B cell (primary cell): Measurements from ENCODE around the gene ICAM1. TPM values are rescaled to one million over a fixed set of nuclear protein-coding genes. Genes with fewer than 3 reads are reported as not detected.
A peak's percentile ranks its signal among the peaks of the same experiment; 100 is the strongest.

ENCODE experiments used
- ATAC-seq: fragments of 200-7000 bp; cut with Tn5 transposase; one replicate; pipeline ENCODE4 v1.10.0; 2021; ENCODE audit warnings: low read depth, mild to moderate bottlenecking, moderate number of reproducible peaks, moderate library complexity
- CTCF ChIA-PET: fragments of 350-600 bp; sonication (Branson Sonifier 250); formaldehyde crosslinking; loops from one replicate; lab custom pipeline; 2021; ENCODE audit warnings: antibody characterized with exemption, inconsistent platforms; lab: Charles Lee
- POLR2A ChIA-PET: fragments of 350-600 bp; sonication (Branson Sonifier 250); formaldehyde crosslinking; loops from one replicate; lab custom pipeline; 2021; ENCODE audit warnings: antibody characterized with exemption; lab: Charles Lee
- DNase-seq: peaks from one replicate; pipeline ENCODE4 v3.0.0; 2013
- H2AFZ ChIP-seq: 2 replicates; pipeline ENCODE4 v1.6.1; 2012; ENCODE audit warnings: mild to moderate bottlenecking, low read depth, low read length; ENCODE audit not compliant: insufficient read depth, poor library complexity, severe bottlenecking
- H3K27ac ChIP-seq, 2 donors: 1 replicate in 1 of 2; 2 replicates in 1 of 2; pipeline ENCODE4 v1.5.1; 2012 to 2013; ENCODE audit warnings: low read length in 2 of 2, mild to moderate bottlenecking in 2 of 2, moderate library complexity in 1 of 2
- H3K27me3 ChIP-seq, 4 experiments: fragments of 200-600 bp in 1 of 4; sonication (generic) in 1 of 4; replicated peaks in 1 of 4; 1 replicate in 2 of 4; 2 replicates in 2 of 4; pipeline versions ENCODE4 v1.6.1 to v1.7.0; 2013 to 2016; ENCODE audit warnings: low read length in 3 of 4, mild to moderate bottlenecking in 2 of 4, mixed read lengths in 1 of 4, moderate library complexity in 1 of 4; ENCODE audit not compliant: insufficient read depth in 4 of 4, control insufficient read depth in 3 of 4; ENCODE audit errors: control extremely low read depth in 1 of 4
- H3K36me3 ChIP-seq, 2 experiments: replicated peaks in 1 of 2; 1 replicate in 1 of 2; 2 replicates in 1 of 2; pipeline versions ENCODE4 v1.6.1 to v1.7.1; 2013; ENCODE audit warnings: low read length in 1 of 2; ENCODE audit not compliant: insufficient read depth in 2 of 2, control insufficient read depth in 1 of 2; ENCODE audit errors: control extremely low read depth in 1 of 2, extremely low read depth in 1 of 2
- H3K4me1 ChIP-seq, 2 donors: fragments of 200-600 bp in 1 of 2; sonication (generic) in 1 of 2; 1 replicate in 1 of 2; 2 replicates in 1 of 2; pipeline versions ENCODE4 v1.5.1 to v1.6.1; 2013 to 2017; ENCODE audit warnings: low read length in 2 of 2; ENCODE audit not compliant: control insufficient read depth in 2 of 2, insufficient read depth in 2 of 2
- H3K4me2 ChIP-seq: replicated peaks from 2 replicates; pipeline ENCODE3; 2012; ENCODE audit warnings: mild to moderate bottlenecking, low read depth, low read length; ENCODE audit not compliant: poor library complexity, severe bottlenecking
- H3K4me3 ChIP-seq, 5 experiments: fragments of 200-600 bp in 1 of 5; sonication (generic) in 1 of 5; 1 replicate in 3 of 5; 2 replicates in 2 of 5; pipeline versions ENCODE4 v1.5.1 to v1.7.0; 2011 to 2016; ENCODE audit warnings: low read length in 4 of 5, mild to moderate bottlenecking in 4 of 5, low read depth in 2 of 5, control low read depth in 1 of 5, moderate library complexity in 1 of 5; ENCODE audit not compliant: insufficient read depth in 1 of 5; ENCODE audit errors: control extremely low read depth in 1 of 5, extremely low read depth in 1 of 5
- H3K79me2 ChIP-seq: fragments of 200-600 bp; sonication (generic); one replicate; pipeline ENCODE4 v1.6.0; 2016; ENCODE audit warnings: low read length; ENCODE audit not compliant: control insufficient read depth, insufficient read depth
- H3K9ac ChIP-seq: fragments of 200-600 bp; sonication (generic); 2 replicates; pipeline ENCODE4 v1.6.1; 2017; ENCODE audit warnings: mild to moderate bottlenecking, low read length, moderate library complexity
- H3K9me3 ChIP-seq, 3 donors: one replicate each; pipeline versions ENCODE4 v1.6.1 to v1.7.1; 2013; ENCODE audit warnings: low read length in 2 of 3; ENCODE audit not compliant: control insufficient read depth in 2 of 3, insufficient read depth in 1 of 3; ENCODE audit errors: control extremely low read depth in 1 of 3
- H4K20me1 ChIP-seq: 2 replicates; pipeline ENCODE4 v1.6.0; 2012; ENCODE audit warnings: mild to moderate bottlenecking, low read length; ENCODE audit not compliant: insufficient read depth, control insufficient read depth, poor library complexity, severe bottlenecking
- H3K27ac Mint-ChIP-seq: one replicate; pipeline ENCODE4 v1.8.0; 2021; ENCODE audit warnings: mixed read lengths
- H3K27me3 Mint-ChIP-seq: one replicate; pipeline ENCODE4 v1.8.0; 2021; ENCODE audit warnings: mixed read lengths
- H3K4me1 Mint-ChIP-seq: one replicate; pipeline ENCODE4 v1.8.0; 2021; ENCODE audit warnings: mixed read lengths
- H3K4me3 Mint-ChIP-seq: one replicate; pipeline ENCODE4 v1.8.0; 2021; ENCODE audit warnings: mixed read lengths
- H3K9me3 Mint-ChIP-seq: one replicate; pipeline ENCODE4 v1.8.0; 2022; ENCODE audit warnings: mixed read lengths; ENCODE audit not compliant: insufficient read depth
- EZH2 ChIP-seq: IDR thresholded peaks from 2 replicates; pipeline ENCODE4 v1.6.1; 2012; ENCODE audit warnings: borderline replicate concordance, low read depth, mild to moderate bottlenecking, moderate library complexity, low read length; ENCODE audit not compliant: insufficient read depth, poor library complexity, severe bottlenecking
- WGBS: methylation state at CpG from one replicate; pipeline ENCODE4 v1.1.5; 2013; ENCODE audit warnings: missing lambda C conversion rate; ENCODE audit not compliant: insufficient coverage; 5-methylcytosine and 5-hydroxymethylcytosine counted together
- intact Hi-C: fragments of 100-400 bp; cut with micrococcal nuclease; formaldehyde crosslinking; loops from one replicate; pipeline ENCODE4 v1.10.0; 2022
- polyA plus RNA-seq: library from polyadenylated mRNA; depleted of rRNA; stranded (reverse); fragments of >200 nt; gene quantifications from 2 replicates; pipeline ENCODE4 v1.2.3, GENCODE V29; 2012
- total RNA-seq, 2 donors: library from RNA; stranded (reverse); fragments of 120-200 nt in 1 of 2; gene quantifications; 1 replicate in 1 of 2; 2 replicates in 1 of 2; pipeline versions ENCODE4 v1.2.3 to v1.2.4, GENCODE V29; 2013 to 2022
- TF ChIP-seq, protein P1 (sequence below): fragments of 200-600 bp; IDR thresholded peaks from one replicate; pipeline ENCODE4 v1.8.0; 2022; ENCODE audit warnings: antibody characterized with exemption, mild to moderate bottlenecking

ICAM1 gene
- total and polyA plus RNA-seq, 2 donors (not counting 1 experiment from before 2014, with no cell fraction given) = 7.3 to 11.9 TPM

DNA sequence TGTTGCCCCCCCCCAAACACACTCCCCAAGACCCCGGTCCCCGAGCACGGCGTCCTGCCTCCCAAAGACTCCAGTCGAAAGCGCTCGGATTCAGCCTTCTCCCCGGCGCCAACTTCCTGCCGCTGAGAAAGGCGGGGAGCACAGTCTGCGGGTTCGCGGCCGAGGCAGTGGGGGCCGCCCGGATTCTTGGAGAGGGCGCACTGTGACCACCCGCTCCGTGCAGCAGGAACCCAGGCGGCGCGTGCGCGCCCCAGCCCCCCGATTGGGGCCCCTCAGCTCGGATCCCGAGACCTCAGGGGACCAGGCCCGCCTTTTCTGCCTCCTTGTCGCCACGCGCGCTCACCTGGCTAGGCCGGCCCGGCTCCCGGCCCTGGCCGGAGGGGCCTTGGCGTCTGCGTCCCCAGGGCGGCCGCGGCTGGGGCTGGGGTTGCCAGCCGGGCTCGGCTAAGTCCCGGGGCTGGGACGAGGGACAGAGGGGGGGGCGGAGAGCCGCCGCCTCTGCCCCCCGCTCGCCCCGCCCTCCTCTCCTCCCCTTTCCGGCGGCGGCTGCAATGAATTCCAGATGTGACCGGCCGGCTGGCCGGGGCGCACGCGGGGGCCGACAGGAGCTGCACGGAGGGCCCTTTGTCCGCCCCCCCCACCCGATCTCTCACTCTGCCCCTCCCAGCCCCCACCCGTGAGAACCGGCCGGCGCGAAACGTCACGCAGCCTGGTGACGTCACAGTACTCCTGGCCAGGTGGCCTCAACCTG, 39.9 kb upstream of the ICAM1 start, which contains the start of gene S1PR2:
Gene S1PR2, minus strand, starts transcription at position 471 of the 751 bp plus-strand sequence. CDS start 6,426 bp downstream, outside the sequence.
- ChIA-PET CTCF (interaction anchor here (1.3 to 13.7 kb wide), 3 partner anchors 12 to 28 kb away, joined by 4 to 236 read pairs (median 5); partner anchors contain the start of gene MRPL4), POLR2A (interaction anchor here (0.5 to 1.0 kb wide), 4 partner anchors 14 to 129 kb away, joined by 3 to 4 read pairs (median 4); no protein-coding TSS in a partner anchor)
- Mint-ChIP-seq H3K27ac (peak within 1 kb of the TSS; percentile 73), H3K9me3 (no peaks in the 10 kb centered on the region), H3K4me1 (peaks cover 45% of the 10 kb centered on the region), H3K27me3 (no peaks in the 10 kb centered on the region), H3K4me3 (peak within 1 kb of the TSS; percentile 83)
- DNase-seq (peak; percentile 93), ATAC-seq (peak; percentile 29)
- peak within 1 kb of the TSS; percentile 100 for H3K4me2 ChIP-seq
- H3K36me3 ChIP-seq = no peaks in the 10 kb centered on the region
- H3K4me3 ChIP-seq = peak within 1 kb of the TSS; percentile 11 to 97 (median 66)
- TF ChIP-seq EZH2 = no peak
- H4K20me1 ChIP-seq = no peaks in the 10 kb centered on the region
- H3K27me3 ChIP-seq = no peaks in the 10 kb centered on the region
- intact Hi-C loops = no loop called here
- peaks cover 28 to 57% of the 10 kb centered on the region in 2 donors for H3K4me1 ChIP-seq
- H3K9me3 ChIP-seq = no peaks in the 10 kb centered on the region
- under 1% methylated on average over 64 of the region's 73 CpGs for WGBS
- peaks cover 10% of the 10 kb centered on the region for H3K79me2 ChIP-seq
- peak within 1 kb of the TSS; percentile 94 for H3K9ac ChIP-seq
- H3K27ac ChIP-seq = peak within 1 kb of the TSS in 1 of 2 donors; percentile 81
- peak within 1 kb of the TSS; percentile 72 for H2AFZ ChIP-seq

DNA sequence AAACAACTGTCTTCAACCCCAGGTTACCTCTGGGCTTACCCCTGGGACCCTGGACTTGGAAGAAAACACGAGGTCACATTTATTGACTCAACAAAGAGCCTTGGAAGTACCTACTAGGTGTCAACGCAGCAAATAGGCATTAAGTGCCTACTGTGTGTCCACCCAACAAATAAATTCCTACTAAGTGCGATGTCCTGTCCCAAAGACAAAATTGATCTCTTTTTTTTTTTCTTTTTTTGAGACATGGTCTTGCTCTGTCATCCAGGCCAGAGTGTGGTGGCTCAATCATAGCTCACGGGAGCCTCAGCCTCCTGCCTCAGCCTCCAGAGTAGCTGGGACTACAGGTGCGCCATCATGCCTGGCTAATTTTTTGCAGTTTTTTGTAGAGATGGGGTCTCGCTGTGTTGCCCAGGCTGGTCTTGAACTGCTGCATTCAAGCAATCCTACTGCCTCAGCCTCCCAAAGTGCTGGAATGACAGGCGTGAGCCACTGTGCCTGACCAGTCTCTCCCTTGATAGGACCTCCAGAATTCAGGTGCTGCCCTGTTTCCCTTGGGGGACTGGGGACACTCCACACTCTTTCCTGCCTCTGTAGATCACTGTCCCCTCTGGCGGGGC, 39.2 kb upstream of the ICAM1 start:
- Histone ChIP-seq H3K4me1 (peaks cover 33 to 64% of the 10 kb centered on the region in 2 donors), H3K9me3 (no peaks in the 10 kb centered on the region), H3K79me2 (peaks cover 10% of the 10 kb centered on the region), H3K4me2 (peak overlapping the region; percentile 100), H4K20me1 (no peaks in the 10 kb centered on the region), H3K27ac (no peak overlapping the region), H3K4me3 (peak overlapping the region in 2 of 5 experiments; percentile 79 to 97), H2AFZ (no peak overlapping the region), H3K27me3 (no peaks in the 10 kb centered on the region), H3K9ac (peak overlapping the region; percentile 94), H3K36me3 (no peaks in the 10 kb centered on the region)
- Mint-ChIP-seq H3K27me3 (no peaks in the 10 kb centered on the region), H3K4me1 (peaks cover 52% of the 10 kb centered on the region), H3K27ac (peak overlapping the region; percentile 53), H3K9me3 (no peaks in the 10 kb centered on the region), H3K4me3 (peak overlapping the region; percentile 82)
- WGBS = 69% methylated on average over 6 of the region's 8 CpGs
- CTCF ChIA-PET = interaction anchor here (1.3 to 13.7 kb wide), 3 partner anchors 12 to 27 kb away, joined by 4 to 236 read pairs (median 5); partner anchors contain the start of gene MRPL4
- POLR2A ChIA-PET = interaction anchor here (0.5 to 0.7 kb wide), 5 partner anchors 14 to 299 kb away, joined by 3 to 4 read pairs (median 4); no protein-coding TSS in a partner anchor
- ATAC-seq (no peak), DNase-seq (no peak)
- intact Hi-C loops = no loop called here
- TF ChIP-seq, protein P1, sequence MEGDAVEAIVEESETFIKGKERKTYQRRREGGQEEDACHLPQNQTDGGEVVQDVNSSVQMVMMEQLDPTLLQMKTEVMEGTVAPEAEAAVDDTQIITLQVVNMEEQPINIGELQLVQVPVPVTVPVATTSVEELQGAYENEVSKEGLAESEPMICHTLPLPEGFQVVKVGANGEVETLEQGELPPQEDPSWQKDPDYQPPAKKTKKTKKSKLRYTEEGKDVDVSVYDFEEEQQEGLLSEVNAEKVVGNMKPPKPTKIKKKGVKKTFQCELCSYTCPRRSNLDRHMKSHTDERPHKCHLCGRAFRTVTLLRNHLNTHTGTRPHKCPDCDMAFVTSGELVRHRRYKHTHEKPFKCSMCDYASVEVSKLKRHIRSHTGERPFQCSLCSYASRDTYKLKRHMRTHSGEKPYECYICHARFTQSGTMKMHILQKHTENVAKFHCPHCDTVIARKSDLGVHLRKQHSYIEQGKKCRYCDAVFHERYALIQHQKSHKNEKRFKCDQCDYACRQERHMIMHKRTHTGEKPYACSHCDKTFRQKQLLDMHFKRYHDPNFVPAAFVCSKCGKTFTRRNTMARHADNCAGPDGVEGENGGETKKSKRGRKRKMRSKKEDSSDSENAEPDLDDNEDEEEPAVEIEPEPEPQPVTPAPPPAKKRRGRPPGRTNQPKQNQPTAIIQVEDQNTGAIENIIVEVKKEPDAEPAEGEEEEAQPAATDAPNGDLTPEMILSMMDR = no peak
- TF ChIP-seq EZH2 = no peak
